Measurements from ENCODE around the gene NTRK2.
A peak's percentile ranks its signal among the peaks of the same experiment; 100 is the strongest.

The NTRK2 gene

DNA sequence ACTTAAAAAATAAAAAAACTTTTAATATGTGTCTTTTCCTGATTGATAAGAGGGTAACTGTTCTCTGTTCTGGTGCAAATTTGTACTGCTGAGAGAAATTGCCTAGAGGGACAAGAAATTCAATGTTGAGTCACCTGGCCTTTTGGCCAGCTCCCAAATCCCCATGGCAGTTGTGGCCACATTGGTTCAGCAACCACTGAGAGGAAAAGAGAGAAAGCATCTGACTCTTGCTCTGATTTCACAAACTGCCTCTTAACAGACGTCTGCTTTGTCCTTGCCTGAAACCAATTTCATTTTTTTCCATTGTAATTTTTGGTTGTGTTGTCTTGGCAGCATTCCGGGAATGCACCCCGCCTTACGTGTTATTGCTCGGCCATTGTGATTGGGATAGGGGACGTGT, 42.4 kb downstream of the NTRK2 start:
- Histone ChIP-seq H2AK5ac (ENCODE audit: low read length) (no peak overlapping the region), H2BK5ac (ENCODE audit: low read depth, low read length, poor library complexity) (no peak overlapping the region), H3K79me1 (ENCODE audit: low read length) (no peaks in the 10 kb centered on the region), H3K4me2 (ENCODE audit: low read length) (no peak overlapping the region), H4K12ac (ENCODE audit: low read depth, low read length) (no peak overlapping the region), H3K14ac (ENCODE audit: low read length) (no peak overlapping the region), H3K23ac (ENCODE audit: low read length) (no peak overlapping the region), H4K8ac (ENCODE audit: low read depth, low read length) (no peak overlapping the region), H3K9me3 (ENCODE audit: insufficient read depth, low read depth, low read length) (no peaks in the 10 kb centered on the region), H3K4me3 (ENCODE audit: low read depth, low read length) (no peak overlapping the region), H3K27me3 (ENCODE audit: insufficient read depth, low read length) (no peaks in the 10 kb centered on the region), H2BK12ac (ENCODE audit: low read length) (no peak overlapping the region), H2BK120ac (ENCODE audit: insufficient read depth, low read length, poor library complexity) (no peak overlapping the region), H3K27ac (ENCODE audit: low read depth, low read length) (no peak overlapping the region), H4K91ac (ENCODE audit: low read depth, low read length) (no peak overlapping the region), H2AFZ (ENCODE audit: insufficient read depth, low read length, poor library complexity) (no peak overlapping the region), H3K18ac (ENCODE audit: low read length) (no peak overlapping the region), H3K9ac (ENCODE audit: low read length) (no peak overlapping the region), H3K4me1 (ENCODE audit: control insufficient read depth in 1 of 2, insufficient read depth in 2 of 2, low read length in 2 of 2) (no peaks in the 10 kb centered on the region), H3K36me3 (ENCODE audit: control insufficient read depth in 1 of 2, insufficient read depth in 2 of 2, low read length in 2 of 2) (no peaks in the 10 kb centered on the region), H3K4ac (ENCODE audit: low read depth, low read length) (no peak overlapping the region), H3K79me2 (ENCODE audit: control insufficient read depth, insufficient read depth, low read length, poor library complexity) (no peaks in the 10 kb centered on the region)
- no CpG with 5 or more reads among the region's 6 CpGs for WGBS (ENCODE audit: extremely low coverage, insufficient coverage, insufficient read length)
- peak; percentile 79 to 88 for DNase-seq

DNA sequence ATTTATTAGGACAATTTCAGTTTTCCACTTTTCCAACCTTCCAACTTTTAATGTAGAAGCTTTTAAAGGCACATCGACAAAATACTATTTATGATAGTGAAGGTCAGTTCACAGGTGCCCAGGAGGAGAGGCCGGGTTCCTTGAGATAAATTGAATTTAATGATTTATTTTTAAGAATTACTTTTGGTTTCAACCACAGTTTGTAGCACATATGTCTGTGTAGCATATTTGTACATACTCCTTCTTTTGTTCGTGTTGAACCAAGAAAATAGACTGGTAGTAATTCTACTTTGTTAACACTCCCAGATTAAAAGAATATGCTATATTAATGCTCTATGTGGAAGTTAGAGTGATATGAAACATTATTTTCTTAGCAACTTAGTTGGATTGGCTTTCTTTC, 46.7 kb downstream of the NTRK2 start:
- Histone ChIP-seq H2BK12ac (ENCODE audit: low read length) (no peak overlapping the region), H3K27me3 (ENCODE audit: insufficient read depth, low read length) (no peaks in the 10 kb centered on the region), H3K18ac (ENCODE audit: low read length) (no peak overlapping the region), H3K27ac (ENCODE audit: low read depth, low read length) (no peak overlapping the region), H3K9me3 (ENCODE audit: insufficient read depth, low read depth, low read length) (no peaks in the 10 kb centered on the region), H3K36me3 (ENCODE audit: control insufficient read depth in 1 of 2, insufficient read depth in 2 of 2, low read length in 2 of 2) (no peaks in the 10 kb centered on the region), H3K4me2 (ENCODE audit: low read length) (no peak overlapping the region), H3K23ac (ENCODE audit: low read length) (no peak overlapping the region), H2BK5ac (ENCODE audit: low read depth, low read length, poor library complexity) (no peak overlapping the region), H3K4me3 (ENCODE audit: low read depth, low read length) (no peak overlapping the region), H3K79me2 (ENCODE audit: control insufficient read depth, insufficient read depth, low read length, poor library complexity) (no peaks in the 10 kb centered on the region), H3K14ac (ENCODE audit: low read length) (no peak overlapping the region), H4K91ac (ENCODE audit: low read depth, low read length) (no peak overlapping the region), H2AFZ (ENCODE audit: insufficient read depth, low read length, poor library complexity) (no peak overlapping the region), H2AK5ac (ENCODE audit: low read length) (no peak overlapping the region), H3K4me1 (ENCODE audit: control insufficient read depth in 1 of 2, insufficient read depth in 2 of 2, low read length in 2 of 2) (no peaks in the 10 kb centered on the region), H2BK120ac (ENCODE audit: insufficient read depth, low read length, poor library complexity) (no peak overlapping the region), H4K12ac (ENCODE audit: low read depth, low read length) (no peak overlapping the region), H3K4ac (ENCODE audit: low read depth, low read length) (no peak overlapping the region), H3K79me1 (ENCODE audit: low read length) (no peaks in the 10 kb centered on the region), H4K8ac (ENCODE audit: low read depth, low read length) (no peak overlapping the region), H3K9ac (ENCODE audit: low read length) (no peak overlapping the region)
- no peak for DNase-seq
- WGBS (ENCODE audit: extremely low coverage, insufficient coverage, insufficient read length) = no CpG with 5 or more reads among the region's 3 CpGs

DNA sequence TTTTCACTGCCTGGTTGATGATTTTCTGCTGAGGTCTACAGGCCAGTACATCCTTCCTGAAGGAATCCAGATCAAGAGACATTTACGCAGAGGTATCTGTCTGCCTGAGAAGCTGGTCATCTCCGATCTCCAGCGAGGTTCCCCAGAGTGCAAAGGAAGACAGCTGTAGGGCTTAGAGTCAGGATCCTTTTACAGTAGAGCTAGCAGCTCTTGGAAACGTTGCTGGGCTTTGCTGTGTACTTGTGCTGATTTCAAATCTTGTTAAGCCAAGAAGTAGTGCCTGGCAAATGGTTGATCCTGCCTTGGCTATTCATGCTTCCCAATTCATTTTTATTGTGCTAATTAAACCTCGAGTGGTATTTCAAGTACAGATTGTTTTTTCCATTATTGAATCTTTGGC, 48.9 kb downstream of the NTRK2 start:
- WGBS (ENCODE audit: extremely low coverage, insufficient coverage, insufficient read length) = no CpG with 5 or more reads among the region's 5 CpGs

DNA sequence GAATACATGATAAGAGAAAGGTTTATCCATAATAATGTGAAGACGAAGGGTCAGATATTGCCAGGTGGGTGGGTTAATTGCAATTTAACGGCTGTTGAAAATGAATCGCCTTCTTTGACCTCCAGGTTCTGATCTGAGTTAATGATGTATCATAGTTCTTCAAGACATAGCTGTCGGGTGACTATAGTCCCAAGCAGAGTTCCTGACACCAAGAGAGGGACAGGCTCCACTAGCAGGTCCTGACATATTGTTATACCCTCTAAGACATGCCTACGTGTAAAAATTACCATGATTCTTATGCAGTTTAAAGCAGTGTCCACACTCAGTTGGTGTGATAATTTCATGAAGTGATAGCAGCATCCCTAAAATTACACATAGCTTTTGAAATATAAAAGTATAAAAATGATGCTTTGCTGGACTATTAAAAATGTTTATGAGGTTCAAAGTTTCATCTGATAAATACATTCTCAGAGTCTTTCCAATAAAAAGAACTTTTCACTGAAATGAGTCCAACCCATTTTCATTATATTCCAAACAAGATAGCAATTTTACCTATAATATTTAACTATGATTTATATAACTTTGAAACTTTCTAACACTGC, 53.0 kb downstream of the NTRK2 start:
- no peak overlapping the region for H3K4me3 ChIP-seq (ENCODE audit: low read depth, low read length)
- no peaks in the 10 kb centered on the region for H3K36me3 ChIP-seq (ENCODE audit: control insufficient read depth in 1 of 2, insufficient read depth in 2 of 2, low read length in 2 of 2)
- H3K4me1 ChIP-seq (ENCODE audit: control insufficient read depth in 1 of 2, insufficient read depth in 2 of 2, low read length in 2 of 2) = no peaks in the 10 kb centered on the region
- H3K23ac ChIP-seq (ENCODE audit: low read length) = no peak overlapping the region
- H3K4me2 ChIP-seq (ENCODE audit: low read length) = no peak overlapping the region
- no peaks in the 10 kb centered on the region for H3K79me2 ChIP-seq (ENCODE audit: control insufficient read depth, insufficient read depth, low read length, poor library complexity)
- no peak overlapping the region for H3K4ac ChIP-seq (ENCODE audit: low read depth, low read length)
- H3K9ac ChIP-seq (ENCODE audit: low read length) = no peak overlapping the region
- H3K14ac ChIP-seq (ENCODE audit: low read length) = no peak overlapping the region
- H3K18ac ChIP-seq (ENCODE audit: low read length) = no peak overlapping the region
- H4K12ac ChIP-seq (ENCODE audit: low read depth, low read length) = no peak overlapping the region
- no peaks in the 10 kb centered on the region for H3K9me3 ChIP-seq (ENCODE audit: insufficient read depth, low read depth, low read length)
- no peak overlapping the region for H4K8ac ChIP-seq (ENCODE audit: low read depth, low read length)
- H2BK12ac ChIP-seq (ENCODE audit: low read length) = no peak overlapping the region
- H3K27me3 ChIP-seq (ENCODE audit: insufficient read depth, low read length) = no peaks in the 10 kb centered on the region
- no CpG with 5 or more reads among the region's 5 CpGs for WGBS (ENCODE audit: extremely low coverage, insufficient coverage, insufficient read length)
- no peak overlapping the region for H4K91ac ChIP-seq (ENCODE audit: low read depth, low read length)
- no peak overlapping the region for H2AFZ ChIP-seq (ENCODE audit: insufficient read depth, low read length, poor library complexity)
- no peak overlapping the region for H2AK5ac ChIP-seq (ENCODE audit: low read length)
- DNase-seq = no peak
- no peak overlapping the region for H3K27ac ChIP-seq (ENCODE audit: low read depth, low read length)
- H2BK120ac ChIP-seq (ENCODE audit: insufficient read depth, low read length, poor library complexity) = no peak overlapping the region
- no peak overlapping the region for H2BK5ac ChIP-seq (ENCODE audit: low read depth, low read length, poor library complexity)
- no peaks in the 10 kb centered on the region for H3K79me1 ChIP-seq (ENCODE audit: low read length)

More for the DNA sequence above, 48.9 kb downstream of the NTRK2 start:
- H2AFZ ChIP-seq (ENCODE audit: insufficient read depth, low read length, poor library complexity) = no peak overlapping the region
- H4K8ac ChIP-seq (ENCODE audit: low read depth, low read length) = no peak overlapping the region
- no peaks in the 10 kb centered on the region for H3K36me3 ChIP-seq (ENCODE audit: control insufficient read depth in 1 of 2, insufficient read depth in 2 of 2, low read length in 2 of 2)
- H3K4me3 ChIP-seq (ENCODE audit: low read depth, low read length) = no peak overlapping the region
- no peak overlapping the region for H3K27ac ChIP-seq (ENCODE audit: low read depth, low read length)
- no peaks in the 10 kb centered on the region for H3K79me1 ChIP-seq (ENCODE audit: low read length)
- no peak for DNase-seq
- H2BK120ac ChIP-seq (ENCODE audit: insufficient read depth, low read length, poor library complexity) = no peak overlapping the region
- no peaks in the 10 kb centered on the region for H3K9me3 ChIP-seq (ENCODE audit: insufficient read depth, low read depth, low read length)
- no peak overlapping the region for H3K4me2 ChIP-seq (ENCODE audit: low read length)
- H2BK12ac ChIP-seq (ENCODE audit: low read length) = no peak overlapping the region
- no peak overlapping the region for H3K23ac ChIP-seq (ENCODE audit: low read length)
- no peak overlapping the region for H3K4ac ChIP-seq (ENCODE audit: low read depth, low read length)
- no peak overlapping the region for H4K12ac ChIP-seq (ENCODE audit: low read depth, low read length)
- peak overlapping the region; percentile 22 for H3K9ac ChIP-seq (ENCODE audit: low read length)
- no peaks in the 10 kb centered on the region for H3K79me2 ChIP-seq (ENCODE audit: control insufficient read depth, insufficient read depth, low read length, poor library complexity)
- no peaks in the 10 kb centered on the region for H3K4me1 ChIP-seq (ENCODE audit: control insufficient read depth in 1 of 2, insufficient read depth in 2 of 2, low read length in 2 of 2)
- no peaks in the 10 kb centered on the region for H3K27me3 ChIP-seq (ENCODE audit: insufficient read depth, low read length)
- H3K18ac ChIP-seq (ENCODE audit: low read length) = no peak overlapping the region
- H2BK5ac ChIP-seq (ENCODE audit: low read depth, low read length, poor library complexity) = no peak overlapping the region
- no peak overlapping the region for H3K14ac ChIP-seq (ENCODE audit: low read length)
- H4K91ac ChIP-seq (ENCODE audit: low read depth, low read length) = no peak overlapping the region
- no peak overlapping the region for H2AK5ac ChIP-seq (ENCODE audit: low read length)

Measured in trophoblast cell (in vitro differentiated cells and primary cell).